Aorta (tissue), 5 donors: ENCODE results near the gene KCNQ4. TPM values are rescaled to one million over a fixed set of nuclear protein-coding genes. Genes with fewer than 3 reads are reported as not detected.
A peak's percentile ranks its signal among the peaks of the same experiment; 100 is the strongest.

Source experiments
- ATAC-seq: fragments of 200-7000 bp; cut with Tn5 transposase; one replicate; pipeline ENCODE4 v1.9.1; 2022; ENCODE audit warnings: moderate library complexity; ENCODE audit not compliant: low FRiP score
- DNase-seq, 2 donors: peaks; one replicate each; pipeline ENCODE4 v3.0.0-alpha.2; 2020
- H3K27ac ChIP-seq, 2 donors: one replicate each; pipeline ENCODE4 v1.5.1; 2013; ENCODE audit warnings: low read length in 2 of 2, mild to moderate bottlenecking in 2 of 2, moderate library complexity in 2 of 2, control low read depth in 1 of 2, inconsistent platforms in 1 of 2, low read depth in 1 of 2
- H3K27me3 ChIP-seq, 2 donors: one replicate each; pipeline ENCODE4 v1.6.1; 2013; ENCODE audit warnings: control low read depth in 1 of 2, low read length in 1 of 2, mild to moderate bottlenecking in 1 of 2, moderate library complexity in 1 of 2; ENCODE audit not compliant: insufficient read depth in 2 of 2, control insufficient read depth in 1 of 2
- H3K36me3 ChIP-seq, 2 donors: one replicate each; pipeline ENCODE4 v1.6.1; 2013; ENCODE audit warnings: control low read depth in 1 of 2, low read length in 1 of 2, mild to moderate bottlenecking in 1 of 2; ENCODE audit not compliant: insufficient read depth in 2 of 2, control insufficient read depth in 1 of 2
- H3K4me1 ChIP-seq, 2 donors: one replicate each; pipeline ENCODE4 v1.6.1; 2013; ENCODE audit warnings: low read length in 2 of 2, control low read depth in 1 of 2, mild to moderate bottlenecking in 1 of 2, moderate library complexity in 1 of 2; ENCODE audit not compliant: insufficient read depth in 2 of 2, control insufficient read depth in 1 of 2
- H3K4me3 ChIP-seq, 2 donors: one replicate each; pipeline ENCODE4 v1.5.1; 2013; ENCODE audit warnings: low read length in 2 of 2, control low read depth in 1 of 2, mild to moderate bottlenecking in 1 of 2
- H3K9me3 ChIP-seq: one replicate; pipeline ENCODE4 v1.6.1; 2013; ENCODE audit warnings: mild to moderate bottlenecking, low read length; ENCODE audit not compliant: control insufficient read depth
- WGBS, 2 donors: extraction: QIAGEN DNeasy Blood & Tissue Kit; methylation state at CpG; one replicate each; pipeline ENCODE4 v1.1.7; 2013; 5-methylcytosine and 5-hydroxymethylcytosine counted together
- intact Hi-C, 2 donors: fragments of 100-400 bp; cut with DNase I; formaldehyde crosslinking; loops; one replicate each; pipeline versions ENCODE4 v1.14.2 to v1.15.0; 2022
- polyA plus RNA-seq, 2 donors: library from polyadenylated mRNA; stranded (reverse); fragments of 200-250 nt; gene quantifications; one replicate each; pipeline ENCODE4 v1.2.3, GENCODE V29; 2013
- total RNA-seq, 2 donors: library from RNA; stranded (reverse); fragmentation: NEBNext Ultra II Directional; extraction: Animal tissue kit (Norgen Biotek cat#: 25700); gene quantifications; one replicate each; pipeline ENCODE4 v1.2.1, GENCODE V29; 2021
- donor health status: healthy with polysubstance abuse.
- donor health status: Bipolar disorder and iron deficiency.
- donor health status: DM: no; HTN: no; CAD: no.
- donor health status: DM: no; HTN: no; CAD: no.
- donor health status: DM: yes; HTN: yes; CAD: no.

KCNQ4 gene
- total and polyA plus RNA-seq, 4 donors, result 0.88 to 10.0 (median 7.9) TPM

DNA sequence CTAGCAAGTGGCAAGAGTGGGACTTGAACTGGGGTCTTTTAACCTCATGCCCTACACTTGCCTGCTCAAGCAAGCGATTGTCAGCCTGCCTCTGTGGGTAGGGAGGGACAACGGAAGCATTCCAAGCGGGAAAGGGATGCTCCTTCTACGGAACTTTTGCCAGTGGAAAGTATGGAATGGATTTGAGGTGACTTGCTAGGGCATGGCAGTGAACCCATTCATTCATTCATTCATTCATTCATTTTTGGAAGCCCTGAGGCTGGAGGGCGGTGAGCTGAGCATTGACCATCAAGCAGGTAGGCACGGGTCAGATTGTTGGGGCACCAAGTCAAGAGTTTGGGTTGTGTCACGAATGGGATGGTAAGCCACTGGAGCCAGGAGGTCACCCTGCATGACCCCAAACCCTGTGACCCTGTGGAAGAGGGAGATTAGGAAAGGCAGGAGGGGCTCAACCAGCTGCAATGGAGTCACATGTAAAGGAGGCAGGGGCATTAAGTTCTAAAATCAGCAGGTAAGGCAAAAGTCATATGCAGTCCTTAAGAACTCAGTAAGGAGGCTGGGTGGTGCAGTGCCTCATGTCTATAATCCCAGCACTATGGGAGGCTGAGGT lies 90.4 kb downstream of the KCNQ4 start:
- ATAC-seq, result no peak
- no peak overlapping the region for H3K4me3 ChIP-seq
- no peaks in the 10 kb centered on the region for H3K9me3 ChIP-seq
- intact Hi-C loops, result no loop called here
- no peak for DNase-seq
- WGBS, 2 donors, result 96 to 97% methylated on average over 7 of the region's 7 CpGs
- H3K27me3 ChIP-seq, result no peaks in the 10 kb centered on the region
- no peaks in the 10 kb centered on the region for H3K36me3 ChIP-seq
- no peak overlapping the region for H3K27ac ChIP-seq
- H3K4me1 ChIP-seq, result no peaks in the 10 kb centered on the region

DNA sequence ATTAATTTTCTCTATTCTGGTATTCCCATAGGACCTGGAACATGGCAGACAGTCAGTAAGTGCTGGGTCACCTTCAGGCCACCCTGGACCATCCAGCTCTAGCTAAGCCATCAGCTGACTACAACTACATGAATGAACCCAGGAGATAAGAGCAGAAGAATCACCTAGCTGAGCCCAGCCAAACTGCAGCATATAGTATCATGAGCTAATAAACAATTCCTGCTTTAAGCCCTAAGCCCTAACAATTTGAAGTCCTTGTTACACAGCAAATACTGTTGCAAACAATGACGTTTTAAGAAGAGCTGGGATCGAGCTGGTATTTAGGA lies 92.8 kb downstream of the KCNQ4 start:
- Histone ChIP-seq H3K27ac (peak overlapping the region in 1 of 2 donors; percentile 12), H3K36me3 (no peaks in the 10 kb centered on the region), H3K27me3 (no peaks in the 10 kb centered on the region), H3K4me3 (no peak overlapping the region), H3K4me1 (no peaks in the 10 kb centered on the region), H3K9me3 (no peaks in the 10 kb centered on the region)
- intact Hi-C loops, result loop anchor here (5.0 kb wide), 1 partner anchor 66 kb away; no protein-coding TSS in a partner anchor
- ATAC-seq, result no peak
- WGBS, 2 donors, result 98 to 100% methylated on average over 2 of the region's 2 CpGs
- DNase-seq, result no peak

DNA sequence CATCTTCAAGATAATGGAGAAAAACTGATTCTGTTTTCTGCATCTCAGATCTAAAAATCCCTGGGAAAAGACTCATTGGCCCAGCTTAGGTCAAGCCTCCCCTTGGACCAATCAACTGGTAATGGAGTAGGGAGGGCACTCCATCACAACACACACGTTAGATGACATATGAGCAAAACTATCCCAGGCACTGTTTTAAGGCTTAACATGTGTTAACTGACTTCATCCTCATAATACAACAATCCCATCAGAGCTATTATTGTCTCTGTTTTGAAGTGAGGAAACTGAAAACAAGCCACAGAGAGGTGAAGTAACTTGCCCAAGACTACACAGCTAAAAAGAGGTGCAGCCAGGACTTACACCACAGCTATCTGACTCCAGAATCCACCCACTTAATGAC lies 93.3 kb downstream of the KCNQ4 start:
- Histone ChIP-seq H3K27ac (peak overlapping the region in 1 of 2 donors; percentile 78), H3K36me3 (no peaks in the 10 kb centered on the region), H3K4me3 (no peak overlapping the region), H3K27me3 (no peaks in the 10 kb centered on the region), H3K9me3 (no peaks in the 10 kb centered on the region), H3K4me1 (no peaks in the 10 kb centered on the region)
- intact Hi-C loops, result loop anchor here (5.0 kb wide), 1 partner anchor 65 kb away; no protein-coding TSS in a partner anchor
- WGBS, 2 donors, result 60 to 69% methylated on average over 1 of the region's 1 CpG
- DNase-seq (no peak), ATAC-seq (no peak)

DNA sequence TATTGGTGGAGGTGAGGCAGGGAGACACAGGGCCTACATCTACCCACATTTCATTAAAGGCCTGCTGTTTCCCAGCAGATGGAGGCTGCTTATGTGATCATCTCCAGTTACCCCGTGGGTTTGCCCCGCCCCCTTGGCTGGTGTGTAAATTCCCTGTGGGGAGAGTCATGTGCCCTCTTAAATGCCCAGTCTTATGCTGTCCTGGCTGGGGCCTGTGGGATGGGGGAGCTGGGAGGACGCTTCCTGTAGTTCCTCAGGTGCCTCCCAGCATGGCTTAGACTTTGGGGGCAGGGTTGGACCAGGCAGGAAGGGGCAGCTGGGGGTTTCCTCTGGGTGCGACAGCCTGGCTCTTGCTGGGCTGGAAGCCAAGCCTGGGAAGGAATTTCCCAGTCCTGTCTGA lies 94.1 kb downstream of the KCNQ4 start:
- H3K4me1 ChIP-seq, result no peaks in the 10 kb centered on the region
- no peak overlapping the region for H3K4me3 ChIP-seq
- peak; percentile 91 to 93 for DNase-seq
- no peaks in the 10 kb centered on the region for H3K27me3 ChIP-seq
- peak overlapping the region in 1 of 2 donors; percentile 78 for H3K27ac ChIP-seq
- H3K9me3 ChIP-seq, result no peaks in the 10 kb centered on the region
- peak; percentile 78 for ATAC-seq
- WGBS, 2 donors, result 4 to 7% methylated on average over 4 of the region's 4 CpGs
- no peaks in the 10 kb centered on the region for H3K36me3 ChIP-seq
- intact Hi-C loops, result loop anchor here (5.0 kb wide), 1 partner anchor 65 kb away; no protein-coding TSS in a partner anchor

DNA sequence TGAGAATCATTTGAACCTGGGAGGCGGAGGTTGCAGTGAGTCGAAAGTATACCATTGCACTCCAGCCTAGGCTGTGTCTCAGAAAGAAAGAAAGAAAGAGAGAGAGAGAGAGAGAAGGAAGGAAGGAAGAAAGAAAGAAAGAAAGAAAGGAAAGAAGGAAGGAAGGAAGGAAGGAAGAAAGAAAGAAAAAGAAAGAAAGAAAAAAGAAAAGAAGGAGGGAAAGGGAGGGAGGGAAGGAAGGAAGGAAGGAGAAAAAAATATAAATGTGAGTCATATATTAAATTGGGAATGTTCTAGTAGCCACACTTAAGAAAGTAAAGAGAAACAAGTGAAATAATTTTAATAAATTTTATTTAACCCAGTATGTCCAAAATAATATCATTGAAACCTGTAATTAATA lies 95.3 kb downstream of the KCNQ4 start:
- WGBS, 2 donors, result 98% methylated on average over 2 of the region's 2 CpGs
- Histone ChIP-seq H3K27ac (no peak overlapping the region), H3K4me1 (no peaks in the 10 kb centered on the region)

DNA sequence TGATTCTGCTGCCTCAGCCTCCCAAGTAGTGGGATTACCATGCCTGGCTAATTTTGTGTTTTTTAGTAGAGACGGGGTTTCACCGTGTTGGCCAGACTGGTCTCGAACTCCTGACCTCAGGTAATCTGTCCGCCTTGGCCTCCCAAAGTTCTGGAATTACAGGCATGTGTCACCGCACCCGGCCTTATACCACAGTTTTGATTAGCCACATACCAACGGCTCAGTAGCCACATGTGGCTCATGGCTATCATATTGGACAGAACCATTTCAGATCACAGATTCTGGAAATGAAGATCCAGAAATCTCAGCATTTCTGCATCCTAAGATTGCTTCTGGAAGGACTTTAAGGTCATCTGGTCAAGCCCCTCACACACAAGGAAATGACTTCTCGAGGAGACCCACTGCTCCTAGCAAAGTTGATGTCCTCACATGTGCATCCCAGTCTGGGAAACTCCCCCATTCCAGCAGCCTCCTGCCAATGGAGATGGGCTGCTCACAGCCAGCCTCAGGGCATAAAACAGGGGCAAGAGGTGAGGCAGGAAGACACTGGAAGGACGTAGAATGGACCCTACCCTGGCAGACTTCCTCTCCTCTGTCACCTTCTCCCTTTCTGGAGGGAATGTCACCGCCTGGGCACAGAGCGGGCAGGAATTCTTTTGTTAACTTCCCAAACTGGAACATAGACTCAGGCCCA lies 96.0 kb downstream of the KCNQ4 start:
- DNase-seq, result no peak
- 62 to 78% methylated on average over 11 of the region's 11 CpGs for whole genome bisulfite sequencing, 2 donors
- H3K27me3 ChIP-seq, result no peaks in the 10 kb centered on the region
- H3K4me1 ChIP-seq, result no peaks in the 10 kb centered on the region
- no peak overlapping the region for H3K4me3 ChIP-seq
- no peaks in the 10 kb centered on the region for H3K36me3 ChIP-seq
- intact Hi-C loops, result loop anchor here (5.0 kb wide), 1 partner anchor 63 kb away; no protein-coding TSS in a partner anchor
- H3K9me3 ChIP-seq, result no peaks in the 10 kb centered on the region
- ATAC-seq, result no peak
- no peak overlapping the region for H3K27ac ChIP-seq

More for the DNA sequence above, 95.3 kb downstream of the KCNQ4 start:
- no peak for DNase-seq
- ATAC-seq, result no peak
- Histone ChIP-seq H3K4me3 (no peak overlapping the region), H3K9me3 (no peaks in the 10 kb centered on the region), H3K27me3 (no peaks in the 10 kb centered on the region), H3K36me3 (no peaks in the 10 kb centered on the region)
- intact Hi-C loops, result loop anchor here (5.0 kb wide), 1 partner anchor 63 kb away; no protein-coding TSS in a partner anchor

DNA sequence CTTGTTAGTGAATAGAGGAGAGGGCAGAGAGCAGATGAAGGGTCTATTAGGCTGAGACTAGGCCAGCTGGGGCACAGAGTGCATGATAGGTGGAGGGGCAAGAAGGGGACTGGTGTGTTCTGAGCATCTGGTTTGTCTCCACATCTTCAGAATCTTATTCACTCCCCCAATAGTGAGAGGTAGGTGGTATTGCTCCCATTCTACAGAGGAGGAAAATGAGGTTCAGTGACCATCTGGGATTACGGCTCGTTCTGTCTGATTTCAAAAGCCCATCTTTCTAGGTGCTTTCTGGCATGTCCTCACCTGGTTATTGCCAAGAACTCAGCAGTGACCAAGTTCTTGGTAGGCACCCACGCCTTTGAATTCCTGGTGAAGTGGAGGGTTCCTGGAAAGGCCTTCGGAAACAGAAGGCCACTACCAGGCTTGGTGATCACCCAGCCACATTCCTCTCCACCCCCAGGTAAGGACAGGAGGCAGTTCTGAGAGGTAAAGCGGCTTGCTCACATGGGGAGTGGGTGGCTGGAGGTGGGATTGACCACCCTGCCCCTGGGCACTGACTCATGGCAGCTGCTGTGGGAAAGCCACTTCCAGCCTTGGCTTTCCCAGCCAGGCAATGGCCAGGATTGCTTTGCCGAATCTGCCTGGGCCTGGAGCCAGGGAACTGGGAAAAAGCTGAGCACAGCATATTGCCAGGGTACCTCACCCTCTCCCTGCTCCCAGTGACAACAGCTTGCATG lies 97.4 kb downstream of the KCNQ4 start:
- H3K27me3 ChIP-seq, result no peaks in the 10 kb centered on the region
- H3K27ac ChIP-seq, result no peak overlapping the region
- intact Hi-C loops, result no loop called here
- H3K4me3 ChIP-seq, result no peak overlapping the region
- no peaks in the 10 kb centered on the region for H3K9me3 ChIP-seq
- DNase-seq (no peak), ATAC-seq (no peak)
- 43 to 57% methylated on average over 6 of the region's 6 CpGs for WGBS, 2 donors
- no peaks in the 10 kb centered on the region for H3K36me3 ChIP-seq
- no peaks in the 10 kb centered on the region for H3K4me1 ChIP-seq

DNA sequence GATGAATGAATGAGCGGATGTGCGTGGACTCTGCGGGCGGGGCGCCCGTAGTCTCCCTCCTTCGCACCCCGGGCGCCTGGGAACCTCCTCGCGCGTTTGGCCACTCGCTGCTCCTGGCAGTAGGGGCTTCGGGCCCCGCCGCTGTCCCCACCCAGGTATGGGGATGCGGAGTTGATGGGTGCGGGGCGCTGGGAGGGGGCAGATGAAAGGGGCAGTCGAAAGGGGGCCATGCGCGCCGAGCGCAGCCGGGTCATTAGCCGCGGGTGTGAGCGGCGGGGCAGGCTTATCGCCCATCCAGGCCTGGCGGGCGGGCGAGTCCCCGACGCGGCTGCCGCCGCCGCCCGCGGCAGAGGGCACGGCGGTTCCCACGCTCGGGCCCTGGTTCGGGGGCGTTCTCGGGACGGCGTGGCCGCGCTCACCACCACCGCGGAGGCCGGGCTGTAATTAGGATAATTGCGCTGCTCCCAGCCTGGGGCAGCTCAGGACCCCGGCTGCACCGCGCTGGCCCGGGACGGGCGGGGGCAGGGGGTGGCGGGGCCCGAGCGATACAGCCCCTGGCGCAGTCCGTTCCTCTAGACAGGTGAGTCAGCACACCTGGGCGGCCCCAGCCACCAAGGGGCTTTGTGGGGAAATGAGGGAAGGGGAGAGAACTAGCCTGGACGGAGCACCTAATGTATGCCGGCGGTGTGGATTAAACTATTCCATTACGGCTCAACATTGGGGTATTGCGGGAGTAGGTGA lies 100.6 kb downstream of the KCNQ4 start:
- Histone ChIP-seq H3K36me3 (no peaks in the 10 kb centered on the region), H3K4me1 (no peaks in the 10 kb centered on the region), H3K4me3 (no peak overlapping the region), H3K27me3 (no peaks in the 10 kb centered on the region), H3K9me3 (no peaks in the 10 kb centered on the region), H3K27ac (no peak overlapping the region)
- DNase-seq, result no peak
- ATAC-seq, result no peak
- 27 to 28% methylated on average over 55 to 73 of the region's 73 CpGs for WGBS, 2 donors
- intact Hi-C loops, result no loop called here
